ENCODE results near the gene TMEM69. TPM values are rescaled to one million over a fixed set of nuclear protein-coding genes. Genes with fewer than 3 reads are reported as not detected.

The TMEM69 gene
- total and polyA plus RNA-seq, 2 of the 13 experiments (the other 11 are each of a cell fraction or from before 2014, with no cell fraction given), result 25.4 to 135 TPM

DNA sequence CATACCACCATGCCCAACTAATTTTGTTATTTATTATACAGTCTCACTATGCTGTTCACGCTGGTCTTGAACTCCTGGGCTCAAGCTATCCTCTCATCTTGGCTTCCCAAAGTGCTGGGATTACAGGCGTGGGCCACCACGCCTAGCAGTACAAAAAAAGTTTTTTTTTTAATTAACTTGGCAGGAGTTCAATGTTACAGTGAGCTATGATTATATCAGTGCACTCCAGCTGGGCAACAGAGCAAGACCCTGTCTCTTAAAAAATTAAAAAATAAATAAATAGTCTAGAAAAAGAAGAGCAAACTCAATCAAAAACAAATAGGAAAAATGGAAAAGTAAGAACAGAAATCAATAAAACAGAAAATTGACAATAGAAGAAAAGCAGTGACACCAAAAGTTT lies 25.7 kb downstream of the TMEM69 start (continued):
- TF ChIP-seq, protein P1, sequence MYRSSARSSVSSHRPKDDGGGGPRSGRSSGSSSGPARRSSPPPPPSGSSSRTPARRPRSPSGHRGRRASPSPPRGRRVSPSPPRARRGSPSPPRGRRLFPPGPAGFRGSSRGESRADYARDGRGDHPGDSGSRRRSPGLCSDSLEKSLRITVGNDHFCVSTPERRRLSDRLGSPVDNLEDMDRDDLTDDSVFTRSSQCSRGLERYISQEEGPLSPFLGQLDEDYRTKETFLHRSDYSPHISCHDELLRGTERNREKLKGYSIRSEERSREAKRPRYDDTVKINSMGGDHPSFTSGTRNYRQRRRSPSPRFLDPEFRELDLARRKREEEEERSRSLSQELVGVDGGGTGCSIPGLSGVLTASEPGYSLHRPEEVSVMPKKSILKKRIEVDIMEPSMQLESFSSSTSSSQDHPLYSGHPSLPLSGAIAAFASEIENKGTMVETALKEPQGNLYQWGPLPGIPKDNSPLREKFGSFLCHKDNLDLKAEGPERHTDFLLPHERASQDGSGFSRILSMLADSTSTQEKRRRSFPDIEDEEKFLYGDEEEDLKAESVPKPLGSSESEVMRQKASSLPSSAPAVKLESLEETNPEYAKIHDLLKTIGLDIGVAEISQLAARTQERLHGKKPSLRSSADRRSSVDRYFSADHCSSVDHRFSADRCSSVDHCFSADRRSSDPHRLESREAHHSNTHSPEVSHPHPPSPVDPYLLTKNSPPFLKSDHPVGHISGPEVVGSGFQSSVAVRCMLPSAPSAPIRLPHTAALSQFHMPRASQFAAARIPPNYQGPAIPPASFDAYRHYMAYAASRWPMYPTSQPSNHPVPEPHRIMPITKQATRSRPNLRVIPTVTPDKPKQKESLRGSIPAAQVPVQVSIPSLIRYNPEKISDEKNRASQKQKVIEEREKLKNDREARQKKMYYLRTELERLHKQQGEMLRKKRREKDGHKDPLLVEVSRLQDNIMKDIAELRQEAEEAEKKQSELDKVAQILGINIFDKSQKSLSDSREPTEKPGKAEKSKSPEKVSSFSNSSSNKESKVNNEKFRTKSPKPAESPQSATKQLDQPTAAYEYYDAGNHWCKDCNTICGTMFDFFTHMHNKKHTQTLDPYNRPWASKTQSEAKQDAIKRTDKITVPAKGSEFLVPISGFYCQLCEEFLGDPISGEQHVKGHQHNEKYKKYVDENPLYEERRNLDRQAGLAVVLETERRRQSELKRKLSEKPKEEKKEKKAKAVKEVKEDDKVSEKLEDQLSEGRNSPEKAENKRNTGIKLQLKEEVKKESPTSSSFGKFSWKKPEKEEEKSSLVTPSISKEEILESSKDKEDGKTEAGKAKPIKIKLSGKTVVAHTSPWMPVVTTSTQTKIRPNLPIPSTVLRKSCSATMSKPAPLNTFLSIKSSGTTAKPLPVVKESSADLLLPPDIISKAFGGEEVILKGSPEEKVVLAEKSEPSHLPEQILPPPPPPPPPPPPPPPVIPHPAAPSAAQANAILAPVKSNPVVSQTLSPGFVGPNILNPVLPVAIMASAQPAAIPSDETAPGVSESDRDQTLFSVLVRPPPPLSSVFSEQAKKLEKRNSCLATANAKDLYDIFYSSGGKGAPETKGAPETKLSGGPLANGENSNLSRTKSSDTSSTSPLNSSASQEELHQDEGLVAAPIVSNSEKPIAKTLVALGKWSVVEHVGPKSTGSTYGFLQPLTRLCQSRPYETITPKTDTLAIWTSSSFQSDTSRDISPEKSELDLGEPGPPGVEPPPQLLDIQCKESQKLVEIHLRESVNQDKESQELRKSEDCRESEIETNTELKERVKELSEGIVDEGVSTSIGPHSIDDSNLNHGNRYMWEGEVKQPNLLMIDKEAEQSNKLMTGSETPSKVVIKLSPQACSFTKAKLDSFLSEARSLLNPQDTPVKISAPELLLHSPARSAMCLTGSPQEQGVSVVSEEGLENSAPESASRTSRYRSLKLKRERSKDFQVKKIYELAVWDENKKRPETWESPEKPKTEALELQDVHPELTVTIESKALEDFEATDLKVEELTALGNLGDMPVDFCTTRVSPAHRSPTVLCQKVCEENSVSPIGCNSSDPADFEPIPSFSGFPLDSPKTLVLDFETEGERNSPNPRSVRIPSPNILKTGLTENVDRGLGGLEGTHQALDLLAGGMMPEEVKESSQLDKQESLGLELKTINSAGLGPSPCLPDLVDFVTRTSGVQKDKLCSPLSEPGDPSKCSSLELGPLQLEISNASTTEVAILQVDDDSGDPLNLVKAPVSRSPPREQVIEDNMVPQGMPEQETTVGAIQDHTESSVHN (CRISPR knock-in tag; IDR thresholded peaks at IDR 0.05), result no peak
- TF ChIP-seq DNMT3B (CRISPR knock-in tag; conservative IDR thresholded peaks at IDR 0.05) (no peak), ZNF207 (IDR thresholded peaks at IDR 0.05; ENCODE audit: borderline replicate concordance) (no peak)
- TF ChIP-seq, protein P2, sequence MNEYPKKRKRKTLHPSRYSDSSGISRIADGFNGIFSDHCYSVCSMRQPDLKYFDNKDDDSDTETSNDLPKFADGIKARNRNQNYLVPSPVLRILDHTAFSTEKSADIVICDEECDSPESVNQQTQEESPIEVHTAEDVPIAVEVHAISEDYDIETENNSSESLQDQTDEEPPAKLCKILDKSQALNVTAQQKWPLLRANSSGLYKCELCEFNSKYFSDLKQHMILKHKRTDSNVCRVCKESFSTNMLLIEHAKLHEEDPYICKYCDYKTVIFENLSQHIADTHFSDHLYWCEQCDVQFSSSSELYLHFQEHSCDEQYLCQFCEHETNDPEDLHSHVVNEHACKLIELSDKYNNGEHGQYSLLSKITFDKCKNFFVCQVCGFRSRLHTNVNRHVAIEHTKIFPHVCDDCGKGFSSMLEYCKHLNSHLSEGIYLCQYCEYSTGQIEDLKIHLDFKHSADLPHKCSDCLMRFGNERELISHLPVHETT (CRISPR knock-in tag; conservative IDR thresholded peaks at IDR 0.05), result no peak
- TF ChIP-seq, protein P3, sequence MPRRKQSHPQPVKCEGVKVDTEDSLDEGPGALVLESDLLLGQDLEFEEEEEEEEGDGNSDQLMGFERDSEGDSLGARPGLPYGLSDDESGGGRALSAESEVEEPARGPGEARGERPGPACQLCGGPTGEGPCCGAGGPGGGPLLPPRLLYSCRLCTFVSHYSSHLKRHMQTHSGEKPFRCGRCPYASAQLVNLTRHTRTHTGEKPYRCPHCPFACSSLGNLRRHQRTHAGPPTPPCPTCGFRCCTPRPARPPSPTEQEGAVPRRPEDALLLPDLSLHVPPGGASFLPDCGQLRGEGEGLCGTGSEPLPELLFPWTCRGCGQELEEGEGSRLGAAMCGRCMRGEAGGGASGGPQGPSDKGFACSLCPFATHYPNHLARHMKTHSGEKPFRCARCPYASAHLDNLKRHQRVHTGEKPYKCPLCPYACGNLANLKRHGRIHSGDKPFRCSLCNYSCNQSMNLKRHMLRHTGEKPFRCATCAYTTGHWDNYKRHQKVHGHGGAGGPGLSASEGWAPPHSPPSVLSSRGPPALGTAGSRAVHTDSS (CRISPR knock-in tag; conservative IDR thresholded peaks at IDR 0.05), result no peak

All from HepG2 (cell line).